ENCODE measurements around the gene PRCC. TPM values are rescaled to one million over a fixed set of nuclear protein-coding genes. Genes with fewer than 3 reads are reported as not detected.

PRCC gene
- polyA plus RNA-seq, 2 of the 4 experiments (the other 2 are of a cell fraction) = 44.5 to 52.0 TPM

GRCh38 chr1:156803086-156803851, 35.9 kb downstream of the PRCC start:
- TF ChIP-seq, protein P1, sequence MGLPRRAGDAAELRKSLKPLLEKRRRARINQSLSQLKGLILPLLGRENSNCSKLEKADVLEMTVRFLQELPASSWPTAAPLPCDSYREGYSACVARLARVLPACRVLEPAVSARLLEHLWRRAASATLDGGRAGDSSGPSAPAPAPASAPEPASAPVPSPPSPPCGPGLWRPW (IDR thresholded peaks at IDR 0.05) = no peak
- TF ChIP-seq SMC3 (IDR thresholded peaks at IDR 0.05) (no peak), GATA3 (IDR thresholded peaks at IDR 0.05; ENCODE audit: borderline replicate concordance) (no peak), NR3C1 (IDR thresholded peaks at IDR 0.05) (no peak), RARB (CRISPR knock-in tag; IDR thresholded peaks at IDR 0.05) (no peak), EHMT2 (IDR thresholded peaks at IDR 0.05; ENCODE audit: low read depth) (no peak), PHF8 (IDR thresholded peaks at IDR 0.05; ENCODE audit: borderline replicate concordance, low read depth) (no peak), ZC3H11A (IDR thresholded peaks at IDR 0.05) (no peak), RNF2 (IDR thresholded peaks at IDR 0.05; ENCODE audit: borderline replicate concordance, low read depth) (no peak), TFCP2L1 (CRISPR knock-in tag; IDR thresholded peaks at IDR 0.05) (no peak), CHD2 (IDR thresholded peaks at IDR 0.05; ENCODE audit: low read length, partially characterized antibody) (no peak), ELK1 (IDR thresholded peaks at IDR 0.05; ENCODE audit: low read depth, low read length) (no peak), ESRRA (IDR thresholded peaks at IDR 0.05; ENCODE audit: borderline replicate concordance, low read length) (no peak), CBX2 (IDR thresholded peaks at IDR 0.05; ENCODE audit: borderline replicate concordance, low read depth) (no peak), ATOH8 (CRISPR knock-in tag; IDR thresholded peaks at IDR 0.05; ENCODE audit: low read depth) (no peak), RFX5 (IDR thresholded peaks at IDR 0.05) (no peak), PBX3 (IDR thresholded peaks at IDR 0.05) (no peak)
- TF ChIP-seq, protein P2, sequence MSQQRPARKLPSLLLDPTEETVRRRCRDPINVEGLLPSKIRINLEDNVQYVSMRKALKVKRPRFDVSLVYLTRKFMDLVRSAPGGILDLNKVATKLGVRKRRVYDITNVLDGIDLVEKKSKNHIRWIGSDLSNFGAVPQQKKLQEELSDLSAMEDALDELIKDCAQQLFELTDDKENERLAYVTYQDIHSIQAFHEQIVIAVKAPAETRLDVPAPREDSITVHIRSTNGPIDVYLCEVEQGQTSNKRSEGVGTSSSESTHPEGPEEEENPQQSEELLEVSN (IDR thresholded peaks at IDR 0.05; ENCODE audit: borderline replicate concordance, low read depth) = no peak
- TF ChIP-seq, protein P3, sequence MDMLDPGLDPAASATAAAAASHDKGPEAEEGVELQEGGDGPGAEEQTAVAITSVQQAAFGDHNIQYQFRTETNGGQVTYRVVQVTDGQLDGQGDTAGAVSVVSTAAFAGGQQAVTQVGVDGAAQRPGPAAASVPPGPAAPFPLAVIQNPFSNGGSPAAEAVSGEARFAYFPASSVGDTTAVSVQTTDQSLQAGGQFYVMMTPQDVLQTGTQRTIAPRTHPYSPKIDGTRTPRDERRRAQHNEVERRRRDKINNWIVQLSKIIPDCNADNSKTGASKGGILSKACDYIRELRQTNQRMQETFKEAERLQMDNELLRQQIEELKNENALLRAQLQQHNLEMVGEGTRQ (IDR thresholded peaks at IDR 0.05) = no peak
- H3K27ac ChIP-seq = no peak overlapping the region
- DNase-seq (ENCODE audit: low read depth in 1 of 2, low spot score in 1 of 2) (no peak), FAIRE-seq (no peak), ATAC-seq (peak in 1 of 2 experiments; percentile 14; a peak in 1 of 6 replicates)
- no peak overlapping the region for H3K4me3 ChIP-seq
- CTCF ChIA-PET = interaction anchor here (1.2 to 27.2 kb wide), 7 partner anchors 10 to 124 kb away, joined by 3 to 480 read pairs (median 15); partner anchors contain the start of genes INSRR, NTRK1 and PEAR1
- H3K9me3 ChIP-seq = no peaks in the 10 kb centered on the region
- 93% methylated on average over 11 of the region's 13 CpGs for WGBS (ENCODE audit: missing lambda C conversion rate)
- no peaks in the 10 kb centered on the region for H3K4me1 ChIP-seq
- POLR2A ChIA-PET = no interaction called here
- no peak overlapping the region for H3K4me2 ChIP-seq

DNA sequence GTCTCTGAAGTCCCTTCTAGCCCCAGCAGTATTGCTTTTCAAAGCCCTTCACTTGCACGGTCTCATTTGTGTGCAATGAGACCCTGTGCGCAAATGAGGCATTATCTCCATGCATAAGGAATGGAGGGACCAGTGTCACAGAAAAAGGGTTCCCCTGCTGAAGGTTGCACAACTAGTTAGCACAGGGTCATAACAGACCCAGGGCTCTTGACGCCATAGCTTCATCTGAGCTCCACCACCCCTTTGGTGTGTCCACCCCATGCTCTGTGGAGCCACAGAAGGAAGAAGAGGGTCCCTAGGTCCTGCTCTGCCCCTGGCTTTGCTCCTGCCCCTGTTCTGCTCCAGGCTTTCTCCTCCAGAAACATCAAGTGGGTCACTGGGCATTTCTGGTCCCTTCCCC, 36.7 kb downstream of the PRCC start:
- no peak overlapping the region for H3K4me3 ChIP-seq
- TF ChIP-seq RFX5 (IDR thresholded peaks at IDR 0.05) (no peak), ZSCAN20 (CRISPR knock-in tag; IDR thresholded peaks at IDR 0.05) (no peak), HOXA7 (CRISPR knock-in tag; IDR thresholded peaks at IDR 0.05) (no peak), FOXS1 (CRISPR knock-in tag; IDR thresholded peaks at IDR 0.05) (no peak), BHLHE40 (IDR thresholded peaks at IDR 0.05; ENCODE audit: low read depth, low read length) (no peak), MYC (IDR thresholded peaks at IDR 0.05; ENCODE audit: borderline replicate concordance, low read length) (no peak), ELK1 (IDR thresholded peaks at IDR 0.05; ENCODE audit: low read depth, low read length) (no peak), RCOR1 (IDR thresholded peaks at IDR 0.05; ENCODE audit: low read depth, low read length) (no peak), TFCP2L1 (CRISPR knock-in tag; IDR thresholded peaks at IDR 0.05) (no peak), SREBF2 (IDR thresholded peaks at IDR 0.05) (no peak), GATA3 (IDR thresholded peaks at IDR 0.05; ENCODE audit: borderline replicate concordance) (no peak)
- peak in 1 of 2 experiments; percentile 8; a peak in 1 of 6 replicates for ATAC-seq
- WGBS (ENCODE audit: missing lambda C conversion rate) = 72% methylated on average over 3 of the region's 3 CpGs
- H3K9me3 ChIP-seq = no peaks in the 10 kb centered on the region
- no peak overlapping the region for H3K4me2 ChIP-seq
- H3K4me1 ChIP-seq = no peaks in the 10 kb centered on the region
- ChIA-PET CTCF (interaction anchor here (1.2 to 27.2 kb wide), 6 partner anchors 8 to 115 kb away, joined by 3 to 480 read pairs (median 8); partner anchors contain the start of genes INSRR and NTRK1), POLR2A (no interaction called here)
- no peak for FAIRE-seq
- no peak for DNase-seq (ENCODE audit: low read depth in 1 of 2, low spot score in 1 of 2)
- H3K27ac ChIP-seq = no peak overlapping the region

Measured in A549 (cell line).